Fibroblast of mammary gland (primary cell): ENCODE measurements around the gene RAVER1.

Experiments
- DNase-seq: peaks from one replicate; pipeline ENCODE4 v3.0.0-alpha.2; 2010; ENCODE audit warnings: low read depth
- H3K4me3 ChIP-seq: 2 replicates; pipeline ENCODE4 v1.5.1; 2011; ENCODE audit warnings: low read depth, mild to moderate bottlenecking, low read length, moderate library complexity; ENCODE audit not compliant: control insufficient read depth
- CTCF ChIP-seq: conservative IDR thresholded peaks from 2 replicates; pipeline ENCODE4 v1.5.1; 2011; ENCODE audit warnings: low read depth, low read length, inconsistent platforms; ENCODE audit not compliant: control insufficient read depth, insufficient read depth

RAVER1 gene

DNA sequence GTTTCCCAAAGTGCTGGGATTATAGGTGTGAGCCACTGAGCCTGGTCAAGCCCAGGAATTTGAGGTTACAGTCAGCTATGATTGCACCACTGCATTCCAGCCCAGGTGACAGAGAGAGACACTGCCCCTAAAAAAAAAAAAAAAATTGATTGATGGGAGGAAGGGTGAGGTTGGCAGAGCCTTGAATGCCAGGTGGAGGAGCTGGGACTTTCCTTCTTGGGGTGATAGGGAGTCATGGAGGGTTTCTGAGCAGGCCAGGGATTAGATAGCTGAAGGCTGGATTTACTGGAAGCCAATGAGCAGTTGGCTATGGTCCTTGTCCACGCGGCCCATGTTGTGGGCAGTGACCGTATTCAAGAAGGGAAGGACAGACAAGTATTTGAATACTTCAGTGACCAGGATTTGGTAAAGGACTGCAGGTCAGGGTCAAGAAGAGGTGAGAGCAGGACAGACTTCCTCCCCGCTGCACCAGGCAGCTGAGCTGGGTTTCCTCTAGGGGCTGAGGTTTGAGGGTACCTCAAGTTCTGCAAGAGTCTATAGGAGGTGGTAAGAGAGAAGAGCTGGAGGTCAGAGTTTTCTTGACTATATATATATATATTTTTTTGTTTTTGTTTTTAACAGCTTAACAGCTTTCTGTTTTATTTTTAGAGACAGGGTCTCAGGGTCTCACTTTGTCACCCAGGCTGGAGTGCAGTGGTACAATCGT, 53.4 kb downstream of the RAVER1 start:
- no peak overlapping the region for H3K4me3 ChIP-seq
- no peak for DNase-seq
- TF ChIP-seq CTCF = no peak

DNA sequence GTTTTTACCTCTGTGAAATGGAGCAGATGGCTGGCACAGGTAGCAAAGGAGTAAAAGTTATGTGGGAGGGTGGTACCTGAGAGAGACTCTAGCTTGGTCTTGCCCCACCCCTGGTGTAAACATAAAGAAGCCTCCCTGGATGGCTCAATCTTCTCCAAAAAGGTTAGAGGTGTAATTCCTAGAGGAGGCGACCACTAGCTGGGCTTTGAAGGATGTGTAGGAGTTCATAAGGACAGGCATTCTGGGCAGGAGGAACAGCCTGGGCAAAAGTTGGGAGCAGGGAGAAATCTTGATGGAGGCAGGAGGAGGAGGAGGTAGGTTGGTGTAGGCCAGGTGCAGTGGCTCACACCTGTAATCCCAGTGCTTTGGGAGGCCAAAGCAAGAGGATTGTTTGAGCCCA, 54.4 kb downstream of the RAVER1 start:
- DNase-seq = no peak
- no peak overlapping the region for H3K4me3 ChIP-seq
- TF ChIP-seq CTCF = no peak

DNA sequence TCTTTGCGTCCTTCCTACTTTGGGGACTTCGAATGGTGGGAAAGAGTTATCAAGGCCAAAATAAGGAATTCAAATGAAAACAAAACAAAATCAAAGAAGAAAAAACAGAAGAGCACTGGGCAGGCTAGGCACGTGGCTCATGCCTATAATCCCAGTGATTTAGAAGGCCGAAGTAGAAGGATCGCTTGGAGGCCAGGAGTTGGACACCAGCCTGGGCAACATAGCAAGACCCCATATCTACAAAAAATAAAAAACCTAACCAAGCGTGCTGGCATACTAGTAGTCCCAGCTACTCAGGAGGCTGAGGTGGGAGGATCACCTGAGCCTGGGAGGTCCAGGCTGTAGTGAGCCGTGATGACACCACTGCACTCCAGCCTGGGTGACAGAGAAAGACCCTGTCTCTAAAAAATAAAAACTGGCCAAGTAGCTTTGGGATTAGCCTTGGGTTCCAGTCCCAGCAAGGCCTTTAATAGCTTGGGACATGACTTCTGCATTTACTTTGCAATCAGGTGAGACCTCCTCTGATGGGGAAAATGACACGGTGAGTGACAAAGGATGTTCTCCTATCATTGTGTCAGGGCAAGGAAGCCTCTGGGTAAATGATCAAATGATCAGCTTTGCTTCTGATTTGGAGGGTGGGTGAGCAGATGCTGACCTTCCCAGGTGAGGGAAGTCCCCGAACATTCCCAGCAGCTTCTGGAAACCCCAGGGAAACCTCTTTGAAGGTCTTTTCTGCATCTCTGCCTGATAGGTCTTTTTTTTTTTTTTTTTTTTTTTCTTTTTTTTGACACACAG, 55.3 kb downstream of the RAVER1 start:
- H3K4me3 ChIP-seq = no peak overlapping the region
- no peak for DNase-seq
- TF ChIP-seq CTCF = no peak

GRCh38 chr19:10274589-10274988, 58.7 kb downstream of the RAVER1 start:
- TF ChIP-seq CTCF = no peak
- no peak overlapping the region for H3K4me3 ChIP-seq
- DNase-seq = no peak

- TF ChIP-seq CTCF = no peak
- no peak for DNase-seq
- H3K4me3 ChIP-seq = no peak overlapping the region
These were observed 61.7 kb downstream of the RAVER1 start for GRCh38 chr19:10271543-10272086.

- H3K4me3 ChIP-seq = peak within 1 kb of the TSS; percentile 29
- no peak for TF ChIP-seq CTCF
- DNase-seq = peak; percentile 35
These were observed 62.5 kb downstream of the RAVER1 start, which contains the start of gene ICAM1 for GRCh38 chr19:10270616-10271394. Gene ICAM1, plus strand, starts transcription at chr19:10271120. Its CDS starts 40 bp downstream, at chr19:10271160.
